AG04449 (cell line): ENCODE data around the gene CDC16.

Source experiments
- CTCF ChIA-PET: fragments of 350-600 bp; formaldehyde crosslinking; extraction: SDS; loops from one replicate; lab custom pipeline; 2021; ENCODE audit warnings: antibody characterized with exemption; lab: Yijun Ruan, JAX
- POLR2A ChIA-PET: fragments of 400-600, 350-600 bp; formaldehyde crosslinking; extraction: SDS; loops from one replicate; lab custom pipeline; 2020; ENCODE audit warnings: antibody characterized with exemption, inconsistent platforms; lab: Yijun Ruan, JAX
- DNase-seq: peaks from one replicate; pipeline ENCODE4 v3.0.0-alpha.2; 2010; ENCODE audit warnings: low read depth, low spot score
- H3K4me3 ChIP-seq: 2 replicates; pipeline ENCODE4 v1.5.1; 2011; ENCODE audit warnings: low read depth, mild to moderate bottlenecking, control low read depth, low read length
- TF ChIP-seq, protein P1 (sequence below): IDR thresholded peaks from one replicate; pipeline ENCODE4 v1.5.1; 2011; ENCODE audit warnings: mild to moderate bottlenecking, moderate library complexity, low read length, control low read depth, inconsistent platforms; ENCODE audit not compliant: insufficient read depth; ENCODE audit errors: missing control alignments

Gene CDC16

DNA sequence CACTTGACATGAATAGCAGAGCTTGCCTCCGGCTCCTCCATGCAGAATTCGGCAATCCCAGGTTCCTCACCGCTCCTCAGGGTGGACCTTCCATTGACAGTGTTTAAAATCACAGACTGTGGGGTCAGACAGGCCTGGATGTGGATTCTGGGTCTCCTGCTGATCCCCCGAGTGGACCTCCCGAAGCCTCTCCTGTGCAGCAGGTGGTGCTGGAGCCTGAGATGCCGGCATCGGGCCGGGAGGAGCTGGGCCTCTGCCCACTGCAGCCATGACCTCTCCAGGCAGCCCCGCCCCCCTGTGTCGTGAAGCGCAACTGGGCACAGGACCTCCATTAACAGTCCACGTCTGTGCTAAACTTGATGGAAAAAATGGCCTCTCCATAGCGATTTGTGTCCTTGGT lies 10.5 kb upstream of the CDC16 start:
- POLR2A ChIA-PET: no interaction called here
- CTCF ChIA-PET: interaction anchor here (0.7 to 0.9 kb wide), 2 partner anchors 9 to 10 kb away, joined by 3 read pairs; no protein-coding TSS in a partner anchor
- no peak for DNase-seq
- TF ChIP-seq, protein P1, sequence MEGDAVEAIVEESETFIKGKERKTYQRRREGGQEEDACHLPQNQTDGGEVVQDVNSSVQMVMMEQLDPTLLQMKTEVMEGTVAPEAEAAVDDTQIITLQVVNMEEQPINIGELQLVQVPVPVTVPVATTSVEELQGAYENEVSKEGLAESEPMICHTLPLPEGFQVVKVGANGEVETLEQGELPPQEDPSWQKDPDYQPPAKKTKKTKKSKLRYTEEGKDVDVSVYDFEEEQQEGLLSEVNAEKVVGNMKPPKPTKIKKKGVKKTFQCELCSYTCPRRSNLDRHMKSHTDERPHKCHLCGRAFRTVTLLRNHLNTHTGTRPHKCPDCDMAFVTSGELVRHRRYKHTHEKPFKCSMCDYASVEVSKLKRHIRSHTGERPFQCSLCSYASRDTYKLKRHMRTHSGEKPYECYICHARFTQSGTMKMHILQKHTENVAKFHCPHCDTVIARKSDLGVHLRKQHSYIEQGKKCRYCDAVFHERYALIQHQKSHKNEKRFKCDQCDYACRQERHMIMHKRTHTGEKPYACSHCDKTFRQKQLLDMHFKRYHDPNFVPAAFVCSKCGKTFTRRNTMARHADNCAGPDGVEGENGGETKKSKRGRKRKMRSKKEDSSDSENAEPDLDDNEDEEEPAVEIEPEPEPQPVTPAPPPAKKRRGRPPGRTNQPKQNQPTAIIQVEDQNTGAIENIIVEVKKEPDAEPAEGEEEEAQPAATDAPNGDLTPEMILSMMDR: no peak
- H3K4me3 ChIP-seq: no peak overlapping the region

DNA sequence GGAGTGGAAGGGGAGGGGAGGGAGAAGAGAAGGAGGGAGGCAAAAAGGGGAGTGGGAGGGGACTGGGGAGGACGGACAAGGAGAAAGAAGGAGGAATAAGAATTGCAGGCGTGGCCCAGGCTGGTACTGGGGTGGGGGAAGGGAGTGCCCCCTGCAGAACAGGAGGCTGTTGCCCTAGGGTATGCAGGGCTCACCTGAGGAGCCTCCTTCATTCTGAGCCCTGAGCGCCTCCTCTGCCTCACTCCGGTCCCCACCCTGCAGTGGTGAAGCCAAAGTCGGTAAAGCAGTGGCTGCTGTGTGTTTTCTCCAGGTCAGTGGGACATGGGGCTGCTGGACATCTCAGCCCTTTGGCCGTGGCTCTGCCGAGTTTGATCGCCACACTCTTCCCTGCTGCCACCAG lies 9.1 kb upstream of the CDC16 start:
- DNase-seq: no peak
- ChIA-PET POLR2A (no interaction called here), CTCF (interaction anchor here (0.7 to 1.8 kb wide), 22 partner anchors 11 to 599 kb away, joined by 3 to 7 read pairs (median 4); no protein-coding TSS in a partner anchor)
- TF ChIP-seq, protein P1: no peak
- no peak overlapping the region for H3K4me3 ChIP-seq

DNA sequence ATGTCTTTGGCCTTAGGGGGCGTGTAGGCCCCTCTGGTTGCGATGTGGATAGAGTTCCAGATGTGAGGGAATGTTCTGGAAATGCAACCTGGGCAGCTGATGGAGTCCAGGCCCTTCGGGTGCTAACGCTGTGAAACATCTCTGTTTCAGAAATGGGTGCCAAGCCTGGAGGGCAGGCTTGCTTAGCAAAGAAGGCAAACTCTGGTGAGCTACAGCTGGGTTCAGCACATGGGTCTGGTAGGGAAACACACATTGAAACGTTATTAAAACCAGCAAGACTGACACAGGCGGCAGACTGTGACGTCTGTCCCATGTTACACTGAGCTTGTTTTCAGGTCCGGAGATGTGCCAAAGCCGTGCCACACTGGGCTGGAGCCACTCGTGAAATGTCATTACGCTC lies 8.6 kb upstream of the CDC16 start:
- no peak for DNase-seq
- H3K4me3 ChIP-seq: no peak overlapping the region
- ChIA-PET CTCF (interaction anchor here (0.7 to 1.8 kb wide), 23 partner anchors 11 to 600 kb away, joined by 3 to 7 read pairs (median 3); no protein-coding TSS in a partner anchor), POLR2A (no interaction called here)
- TF ChIP-seq, protein P1: no peak

DNA sequence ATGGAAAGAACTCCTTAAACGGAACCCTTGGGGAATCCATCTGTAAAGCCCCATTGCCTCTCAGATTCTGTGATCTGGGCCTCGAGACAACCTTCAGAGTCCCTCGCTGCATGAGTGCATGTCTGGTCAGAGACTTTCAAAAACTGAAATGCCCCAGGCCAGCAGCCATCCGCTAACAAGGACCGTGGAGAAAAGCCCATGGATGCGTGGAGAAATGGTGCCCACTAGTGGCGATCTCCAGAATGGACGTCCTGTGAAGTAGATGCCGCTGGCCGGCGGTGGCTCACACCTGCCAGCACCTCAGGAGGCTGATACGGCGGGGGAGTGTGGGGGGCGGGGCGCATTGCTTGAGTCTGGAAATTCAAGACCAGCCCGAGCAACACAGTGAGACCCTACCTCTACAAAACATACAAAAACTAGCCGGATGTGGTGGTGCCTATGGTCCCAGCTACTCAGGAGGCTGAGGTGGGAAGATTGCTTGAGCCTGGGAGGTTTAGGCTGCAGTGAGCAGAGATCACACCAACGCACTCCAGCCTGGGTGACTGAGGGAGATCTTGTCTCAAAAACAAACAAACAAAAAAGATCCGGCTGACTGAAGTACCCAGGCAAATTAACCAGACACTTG lies 7.9 kb upstream of the CDC16 start:
- TF ChIP-seq, protein P1: peak; percentile 96
- CTCF ChIA-PET: interaction anchor here (0.7 to 2.5 kb wide), 19 partner anchors 10 to 424 kb away, joined by 3 to 10 read pairs (median 4); no protein-coding TSS in a partner anchor
- H3K4me3 ChIP-seq: no peak overlapping the region
- POLR2A ChIA-PET: no interaction called here
- DNase-seq: no peak

DNA sequence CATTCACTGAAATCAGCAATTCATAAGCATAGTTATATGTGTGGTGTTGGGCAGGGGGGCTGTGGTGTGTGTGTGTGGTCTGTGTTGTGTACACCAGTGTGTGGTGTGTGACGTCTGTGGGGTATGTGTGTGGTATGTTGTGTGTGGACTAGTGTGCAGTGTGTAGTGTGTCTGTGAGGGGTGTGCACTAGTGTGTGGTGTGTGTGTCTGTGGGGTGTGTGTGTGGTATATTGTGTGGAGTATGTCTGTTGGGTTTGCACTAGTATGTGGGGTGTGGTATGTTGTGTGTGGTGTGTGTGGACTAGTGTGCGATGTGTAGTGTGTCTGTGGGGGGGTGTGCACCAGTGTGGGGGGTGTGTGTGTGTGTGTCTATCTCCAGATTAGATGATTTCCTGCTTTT lies 7.2 kb upstream of the CDC16 start:
- ChIA-PET CTCF (interaction anchor here (0.7 to 2.5 kb wide), 9 partner anchors 13 to 498 kb away, joined by 3 to 10 read pairs (median 6); no protein-coding TSS in a partner anchor), POLR2A (no interaction called here)
- no peak for DNase-seq
- TF ChIP-seq, protein P1: no peak
- no peak overlapping the region for H3K4me3 ChIP-seq

DNA sequence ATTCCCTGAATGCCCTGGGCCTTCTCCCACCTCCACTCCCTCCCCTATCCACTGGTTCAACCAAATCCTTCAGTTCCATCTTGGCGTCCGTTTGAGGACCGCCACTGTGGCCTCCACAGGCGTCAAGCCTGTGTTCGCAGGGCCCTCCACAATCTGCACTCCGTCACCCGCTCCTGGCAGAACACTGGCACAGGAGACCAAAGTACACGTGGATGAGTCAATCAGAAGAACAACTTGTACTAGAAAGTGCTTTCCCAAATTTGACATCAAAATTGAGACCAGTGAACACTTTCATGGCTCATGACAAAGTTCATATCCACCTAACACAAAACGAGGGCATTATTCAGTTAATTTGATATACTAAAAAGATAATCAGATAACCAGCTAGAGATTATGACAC lies 6.5 kb upstream of the CDC16 start:
- ChIA-PET CTCF (interaction anchor here (0.8 to 2.5 kb wide), 9 partner anchors 14 to 499 kb away, joined by 3 to 10 read pairs (median 5); no protein-coding TSS in a partner anchor), POLR2A (interaction anchor here (0.6 kb wide), 1 partner anchor 180 kb away, joined by 3 read pairs; no protein-coding TSS in a partner anchor)
- H3K4me3 ChIP-seq: no peak overlapping the region
- no peak for DNase-seq
- TF ChIP-seq, protein P1: no peak
